ENCODE data around the gene FKBP9.

- no peak for TF ChIP-seq GATA2 (IDR thresholded peaks at IDR 0.05; ENCODE audit: low read depth, low read length)
- no peak for TF ChIP-seq GATA3 (IDR thresholded peaks at IDR 0.05; ENCODE audit: low read depth, low read length)
These were observed 87.1 kb downstream of the FKBP9 start for GRCh38 chr7:33044401-33044718.
